ENCODE data around the gene PCYT1A.

- TF ChIP-seq CTCF (conservative IDR thresholded peaks at IDR 0.05) (no peak), EZH2 (IDR thresholded peaks at IDR 0.05; ENCODE audit: low read depth) (no peak)
Observed at GRCh38 chr3:196181127-196181546, 106.4 kb downstream of the PCYT1A start.
